GM18502 (cell line): ENCODE measurements around the gene CAMK2D.
A peak's percentile ranks its signal among the peaks of the same experiment; 100 is the strongest.

Experiments used
- ATAC-seq: cut with Tn5 transposase; IDR thresholded peaks from one replicate; pipeline ENCODE4 v1.9.1; 2021; ENCODE audit warnings: mild to moderate bottlenecking; ENCODE audit not compliant: unreplicated experiment, poor library complexity

CAMK2D gene

DNA sequence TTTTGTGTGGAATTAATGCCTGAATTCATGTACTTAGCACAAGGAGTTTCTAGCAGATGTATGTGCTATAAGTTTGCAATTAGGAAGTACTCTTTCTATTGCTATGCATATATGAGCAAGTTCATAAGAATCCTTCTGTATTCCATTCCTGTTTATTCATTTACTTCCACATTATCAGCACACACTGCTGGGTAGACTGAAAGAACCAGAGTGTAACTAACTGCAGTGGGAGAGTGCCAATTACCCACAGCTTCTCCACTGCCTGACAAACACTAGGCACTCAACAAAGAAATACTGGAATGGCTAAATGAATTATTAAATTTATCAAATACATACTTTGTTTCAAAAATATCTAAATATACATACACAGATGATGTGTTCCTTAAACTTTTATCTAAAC is 219.6 kb downstream of the CAMK2D start:
- no peak for ATAC-seq

DNA sequence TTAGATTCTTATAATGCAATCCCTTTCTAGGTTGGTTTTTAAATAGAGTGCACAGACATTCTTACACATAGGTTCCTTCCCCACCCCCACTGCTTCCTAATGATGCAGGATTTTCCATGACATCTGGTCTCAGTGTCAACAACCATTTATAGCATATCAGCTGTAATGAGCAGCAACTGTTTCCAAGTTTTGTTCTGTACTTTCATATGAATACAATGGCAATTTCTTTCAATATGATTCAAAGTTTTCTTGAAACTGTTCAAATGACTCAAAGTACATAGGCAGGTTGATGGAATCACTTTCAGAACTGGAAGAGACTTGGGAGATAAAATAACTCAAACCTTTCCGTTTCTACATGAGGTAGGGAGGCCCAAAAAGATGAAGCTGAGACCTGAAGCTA is 220.7 kb downstream of the CAMK2D start:
- ATAC-seq, result no peak

DNA sequence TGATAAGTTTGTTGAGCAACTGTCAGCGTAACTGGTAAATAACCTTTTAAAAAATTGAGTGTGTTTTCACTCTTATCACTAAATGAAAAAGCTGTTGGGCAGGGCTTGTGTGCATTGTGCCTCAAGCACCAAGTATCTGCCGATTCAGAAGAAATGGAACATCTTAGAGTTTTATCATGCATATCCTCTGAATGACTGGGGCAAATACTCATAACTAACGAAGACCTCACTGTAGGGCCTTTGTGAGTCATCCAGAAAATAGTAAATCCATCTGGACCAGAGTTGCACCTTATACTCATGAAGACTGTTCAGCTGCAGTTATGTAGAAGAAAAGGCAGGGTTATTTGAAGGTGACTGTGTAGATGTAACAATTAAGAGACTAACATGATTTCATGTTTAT is 222.1 kb downstream of the CAMK2D start:
- ATAC-seq, result peak; percentile 71

DNA sequence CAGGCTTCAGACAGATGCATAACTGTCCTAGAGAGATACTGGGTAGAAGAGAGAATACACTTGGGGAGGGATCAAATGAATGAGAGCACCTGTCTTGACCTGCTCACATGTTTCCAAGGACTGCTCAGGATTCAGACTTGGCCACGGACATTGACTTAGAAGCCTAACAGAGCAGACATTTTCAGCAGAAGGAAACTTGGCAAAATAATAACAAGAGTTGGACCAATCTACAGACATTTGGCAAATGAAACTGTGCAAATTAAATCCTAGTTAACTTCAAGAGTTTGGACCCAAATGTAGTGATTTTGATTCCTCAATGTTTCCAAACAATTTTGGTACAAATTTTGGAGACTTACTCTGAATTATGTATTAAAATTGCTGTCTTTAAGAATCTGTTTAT is 223.9 kb downstream of the CAMK2D start:
- no peak for ATAC-seq

DNA sequence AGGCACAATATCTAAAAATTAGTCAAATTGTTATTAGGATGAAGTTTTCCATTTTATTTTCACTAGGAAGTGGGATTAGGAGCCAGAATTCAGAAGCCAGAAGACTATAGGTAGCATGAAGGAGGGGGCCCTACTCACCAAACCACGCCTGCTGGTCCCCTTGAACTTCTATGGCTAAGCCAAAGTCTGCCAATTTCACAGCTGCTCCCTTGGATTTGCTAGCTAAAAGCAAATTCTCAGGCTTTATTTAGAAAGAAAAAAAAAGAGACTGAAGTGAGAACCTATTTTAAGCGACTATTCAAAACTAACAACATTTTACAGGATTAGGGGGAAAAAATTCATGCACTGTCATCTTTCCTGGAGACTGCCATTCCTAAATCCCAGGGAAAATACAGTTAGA is 224.3 kb downstream of the CAMK2D start:
- ATAC-seq, result no peak

DNA sequence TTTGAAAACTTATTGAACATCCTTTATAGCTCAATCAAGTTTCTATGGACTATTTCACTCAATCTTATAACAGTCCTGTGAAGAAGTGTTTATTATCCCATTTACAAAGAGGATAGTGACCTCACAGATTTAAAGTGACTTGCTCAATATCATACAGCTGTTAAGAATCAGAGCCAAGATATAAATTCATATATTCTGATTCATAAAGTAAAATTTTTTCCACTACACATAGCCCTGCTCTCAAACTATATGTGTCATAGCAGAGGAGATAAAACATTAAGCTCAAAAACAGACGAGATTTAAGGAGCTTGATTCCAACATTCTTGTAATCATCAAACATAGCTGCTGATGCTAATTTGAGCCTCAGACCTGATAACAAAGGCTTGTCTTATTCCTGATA is 226.8 kb downstream of the CAMK2D start:
- no peak for ATAC-seq

DNA sequence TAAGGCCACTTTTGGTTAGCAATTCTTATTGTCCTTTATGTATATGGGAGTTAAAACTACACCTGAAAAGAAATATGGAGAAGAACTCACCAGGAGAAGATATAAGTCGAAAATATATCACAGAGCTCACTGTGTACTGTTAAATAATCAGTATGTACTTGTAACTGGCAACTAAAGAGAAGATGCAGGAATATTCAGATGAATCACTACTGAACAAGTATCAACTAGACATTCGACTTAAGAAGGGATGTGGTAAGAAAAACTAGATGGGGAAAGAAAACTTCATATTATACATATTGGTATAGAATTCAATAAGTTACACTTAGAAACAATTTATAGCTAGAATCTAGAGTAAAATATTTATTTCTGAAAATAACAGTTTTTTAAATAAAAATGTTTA is 230.0 kb downstream of the CAMK2D start:
- no peak for ATAC-seq

DNA sequence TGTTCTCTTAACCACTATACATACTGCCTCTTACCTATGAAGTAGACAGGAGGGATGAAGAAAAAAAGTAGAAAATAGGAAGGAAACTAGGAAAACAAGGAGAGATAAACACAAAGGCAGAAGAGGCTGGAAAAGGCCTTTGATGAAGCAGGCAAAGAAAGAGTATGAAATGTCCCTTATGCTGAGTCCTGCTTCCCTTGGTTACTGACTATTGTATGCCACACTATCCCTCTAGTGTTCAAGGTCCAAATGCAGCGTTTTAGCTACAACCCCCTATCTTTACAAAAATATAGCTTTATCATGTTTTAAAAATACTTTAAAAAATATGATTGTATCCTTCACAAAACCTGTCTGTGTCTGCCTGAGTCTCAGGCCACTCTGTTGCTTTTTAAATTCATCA is 233.1 kb downstream of the CAMK2D start:
- no peak for ATAC-seq

DNA sequence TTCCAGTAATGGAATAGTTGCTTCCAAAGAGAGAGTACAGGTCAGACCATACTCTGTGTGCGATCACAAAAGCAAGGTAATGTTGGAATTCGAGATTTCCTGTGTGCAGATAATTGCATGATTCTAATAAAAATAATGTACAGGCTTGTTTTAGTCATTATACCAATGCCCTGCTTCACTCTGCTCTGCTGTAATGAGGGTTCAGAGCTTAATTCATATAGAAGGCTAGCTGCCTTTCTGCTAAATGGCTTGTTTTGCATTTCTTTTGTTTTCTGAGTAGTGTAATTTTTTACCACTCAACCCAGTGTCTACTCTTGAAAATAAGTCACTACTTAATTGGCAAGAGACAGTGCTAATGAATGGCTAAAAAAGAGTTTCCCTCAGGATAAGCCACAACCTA is 236.0 kb downstream of the CAMK2D start:
- no peak for ATAC-seq

DNA sequence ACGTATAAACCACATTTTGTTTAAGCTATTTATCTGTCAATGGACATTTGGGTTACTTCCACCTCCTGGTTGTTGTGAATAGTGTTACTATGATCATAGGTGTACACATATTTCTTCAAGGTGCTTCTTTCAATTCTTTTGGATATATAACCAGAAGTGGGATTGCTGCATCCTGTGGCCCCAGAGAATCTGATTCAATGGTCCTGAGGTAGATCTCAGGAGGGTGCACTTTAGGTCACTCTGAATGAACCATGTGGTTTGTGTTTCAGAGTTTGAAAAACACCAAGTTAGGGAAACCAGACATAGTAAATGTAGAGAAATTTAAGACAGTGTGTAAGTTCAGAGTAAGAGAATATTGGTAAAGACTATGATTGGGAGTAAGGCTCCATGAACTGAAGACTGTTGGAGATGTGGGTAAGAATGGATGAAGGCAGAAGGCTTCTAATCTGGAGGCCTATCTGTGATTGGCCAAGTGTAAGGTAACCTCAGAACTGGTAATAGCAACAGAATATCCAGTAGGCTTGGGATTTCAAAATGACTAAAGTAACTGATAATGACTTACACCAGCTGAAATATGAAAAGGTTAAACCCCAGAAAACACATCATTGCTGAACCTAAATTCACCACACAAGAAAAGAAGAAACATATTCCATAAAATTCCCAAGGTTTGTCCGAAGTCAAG is 236.9 kb downstream of the CAMK2D start:
- ATAC-seq, result peak; percentile 44

DNA sequence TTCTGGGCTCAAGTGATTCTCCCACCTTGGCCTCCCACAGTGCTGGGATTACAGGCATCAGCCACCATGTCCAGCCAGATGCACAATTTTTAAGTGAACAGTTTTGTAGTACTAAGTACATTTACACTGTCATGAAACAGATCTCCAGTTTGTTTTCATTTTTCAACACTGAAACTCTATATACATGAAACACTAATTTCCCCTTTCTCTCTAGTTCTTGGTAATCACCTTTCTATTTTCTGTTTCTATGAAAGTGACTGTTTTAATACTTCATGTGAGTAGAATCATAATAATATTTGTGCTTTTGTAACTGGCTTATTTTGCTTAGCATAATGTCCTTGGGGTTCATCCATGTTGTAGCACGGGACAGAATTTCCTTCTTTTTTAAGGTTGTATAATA is 237.4 kb downstream of the CAMK2D start:
- ATAC-seq, result peak; percentile 96

DNA sequence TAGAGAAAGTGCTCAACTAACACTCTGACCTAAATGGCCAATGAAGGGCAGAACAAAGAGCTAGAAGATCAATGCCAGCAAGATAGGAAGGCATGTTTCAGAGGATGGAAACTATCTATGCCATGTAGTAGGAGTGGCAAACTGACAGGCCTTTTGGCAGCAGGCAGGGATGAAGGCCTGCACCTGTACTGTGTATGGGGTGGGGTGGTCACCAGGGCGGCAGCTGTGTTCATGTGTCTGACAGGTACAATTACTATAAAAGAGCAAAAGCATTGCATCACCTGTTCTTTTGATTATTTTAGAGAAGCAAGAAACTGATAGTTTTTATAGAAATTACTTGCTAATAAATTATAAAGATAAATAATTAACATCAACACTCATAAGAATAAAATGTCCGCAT is 239.1 kb downstream of the CAMK2D start:
- no peak for ATAC-seq

DNA sequence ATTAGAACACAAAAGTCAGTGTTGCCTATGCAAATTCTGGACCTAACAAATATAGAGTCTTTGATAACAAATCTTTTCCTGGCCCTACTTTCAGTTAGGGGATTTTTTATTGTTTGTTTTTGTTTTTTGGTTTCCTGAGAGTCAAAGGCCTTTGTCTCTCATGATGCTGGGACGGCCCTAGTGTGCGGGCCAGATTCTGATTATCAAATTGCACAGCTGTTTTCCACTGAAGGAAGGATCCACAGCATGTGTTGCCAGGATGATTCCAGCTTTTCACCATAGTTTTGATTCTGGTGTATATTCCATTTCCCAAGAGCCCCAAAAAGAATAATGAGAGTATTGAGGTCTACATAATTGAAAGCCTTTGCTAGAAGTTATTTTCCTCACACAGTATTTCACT is 248.2 kb downstream of the CAMK2D start:
- no peak for ATAC-seq

DNA sequence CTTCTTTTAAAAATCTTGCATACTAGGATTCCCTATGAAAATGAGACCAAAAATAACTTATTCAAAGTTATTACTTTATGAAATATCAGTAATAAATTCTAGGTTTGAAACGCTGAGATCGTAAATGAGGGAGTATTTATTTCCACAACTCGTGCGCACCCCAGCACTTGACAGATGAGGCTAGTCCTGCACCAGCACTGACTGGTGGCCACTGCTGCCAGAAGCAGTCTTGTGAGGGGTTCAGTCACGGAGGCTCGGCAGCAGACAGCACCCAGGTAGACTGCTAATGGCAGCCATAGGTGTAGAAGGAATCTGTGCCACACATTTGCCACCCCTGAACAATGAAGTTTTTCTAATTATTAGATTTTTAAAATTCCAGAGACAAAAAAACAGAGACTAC is 248.7 kb downstream of the CAMK2D start:
- ATAC-seq, result no peak

DNA sequence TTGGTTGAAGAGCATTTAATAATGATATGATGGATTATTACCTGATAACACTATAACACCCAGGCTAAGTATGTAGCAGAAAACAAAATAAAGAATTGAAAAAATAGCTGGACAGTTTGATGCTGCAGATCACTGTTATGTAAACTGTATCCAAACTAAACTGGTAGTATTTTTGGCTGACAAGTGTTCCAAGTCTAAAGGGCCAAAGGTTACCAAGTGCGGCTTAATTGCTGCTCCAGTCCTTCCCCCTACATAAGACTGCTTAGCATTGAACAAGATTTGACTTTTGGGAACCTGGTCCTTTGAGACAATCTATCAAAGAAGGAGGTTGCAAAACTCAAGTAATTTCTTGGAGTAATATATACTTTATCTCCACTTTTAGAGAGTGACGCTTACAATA is 249.6 kb downstream of the CAMK2D start:
- no peak for ATAC-seq

DNA sequence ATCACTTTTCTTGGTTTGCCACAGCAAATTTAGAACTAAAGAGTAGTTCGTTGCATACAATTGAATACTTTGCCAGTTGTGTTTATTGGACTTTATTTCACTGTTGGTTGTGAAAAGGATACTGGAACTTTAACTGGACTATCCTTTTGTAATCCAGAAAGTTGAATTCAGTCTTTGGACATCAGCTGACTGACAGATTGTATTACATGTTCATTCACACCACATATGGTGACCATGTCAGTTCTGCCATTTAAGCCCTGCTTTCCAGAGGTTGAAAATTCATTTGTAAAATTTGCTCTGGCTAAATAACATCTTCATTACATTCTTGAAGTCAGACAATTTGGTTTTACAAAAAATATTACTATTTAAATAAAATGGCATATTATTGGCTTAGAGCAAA is 251.7 kb downstream of the CAMK2D start:
- ATAC-seq, result no peak

DNA sequence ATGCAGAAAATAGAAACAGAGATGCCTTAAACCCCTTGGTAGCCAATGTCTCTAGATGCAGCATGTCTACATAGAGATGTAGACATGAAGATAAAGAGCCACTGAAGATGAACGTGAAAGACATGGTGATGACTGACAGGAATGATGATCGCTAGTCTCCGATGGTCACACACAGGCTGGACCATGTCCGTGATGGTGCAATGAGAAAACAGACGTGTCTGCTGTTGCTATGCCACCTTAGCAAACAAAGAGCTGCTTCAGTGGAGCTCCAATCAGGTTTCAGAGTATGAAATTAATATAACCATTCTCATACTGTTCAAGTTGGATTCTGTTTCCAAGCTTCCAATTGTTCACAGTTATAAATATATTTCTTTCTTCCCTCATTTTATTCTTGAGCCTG is 256.5 kb downstream of the CAMK2D start:
- no peak for ATAC-seq

DNA sequence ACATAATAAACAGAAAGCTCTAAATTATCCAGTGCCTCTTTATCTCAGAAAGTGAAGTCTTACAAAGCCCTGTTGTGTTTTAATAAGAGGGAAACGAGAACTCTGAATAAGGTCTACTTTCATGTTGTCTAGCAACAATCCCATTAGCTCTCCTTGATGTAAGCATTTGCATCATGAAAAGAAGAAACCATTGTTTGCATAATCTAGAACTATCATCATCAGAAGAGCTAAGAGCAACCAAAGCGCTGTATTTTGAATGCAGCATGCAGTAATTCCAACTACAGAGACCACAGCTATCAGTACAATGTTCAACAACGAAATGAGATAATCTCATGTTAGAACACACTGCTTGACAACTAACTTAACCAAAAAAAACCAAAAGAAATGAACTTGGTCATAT is 257.1 kb downstream of the CAMK2D start:
- no peak for ATAC-seq

DNA sequence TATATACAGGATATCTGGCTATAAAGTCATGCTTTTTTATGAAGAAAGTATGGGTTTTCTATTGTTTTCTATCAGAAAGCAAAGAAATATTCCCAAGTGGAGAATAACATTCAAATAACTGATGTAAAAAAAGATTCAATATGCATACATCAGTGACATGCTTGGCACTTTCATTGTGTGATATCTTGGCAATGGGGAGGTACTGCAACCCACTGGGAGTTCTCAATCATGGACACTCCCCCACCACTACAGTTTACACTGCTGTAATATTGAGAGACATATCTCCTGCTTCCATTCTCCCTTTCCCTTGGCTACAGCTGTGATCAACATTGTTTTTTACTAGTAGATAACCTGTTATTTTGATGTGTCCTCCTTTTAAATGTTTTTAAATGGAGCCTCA is 257.8 kb downstream of the CAMK2D start:
- no peak for ATAC-seq

DNA sequence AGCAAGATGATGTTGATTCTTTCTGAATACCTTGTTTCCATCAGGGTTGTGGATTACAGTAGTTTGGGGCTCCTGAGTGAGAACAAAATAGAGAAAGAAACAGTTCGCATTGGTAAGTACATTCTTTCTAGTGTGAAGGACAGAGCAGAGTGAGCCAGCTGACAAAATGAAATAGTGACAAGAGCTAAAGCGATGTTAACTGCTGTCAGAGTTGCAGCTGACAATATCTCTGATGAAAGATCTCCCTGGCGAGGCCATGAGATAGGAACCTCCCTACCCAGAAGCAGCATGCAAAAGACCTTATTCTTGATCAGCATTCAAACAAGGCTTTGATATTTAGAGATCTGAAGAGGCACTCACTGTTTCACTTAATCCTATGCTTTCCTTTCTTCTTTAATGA is 258.6 kb downstream of the CAMK2D start:
- no peak for ATAC-seq

DNA sequence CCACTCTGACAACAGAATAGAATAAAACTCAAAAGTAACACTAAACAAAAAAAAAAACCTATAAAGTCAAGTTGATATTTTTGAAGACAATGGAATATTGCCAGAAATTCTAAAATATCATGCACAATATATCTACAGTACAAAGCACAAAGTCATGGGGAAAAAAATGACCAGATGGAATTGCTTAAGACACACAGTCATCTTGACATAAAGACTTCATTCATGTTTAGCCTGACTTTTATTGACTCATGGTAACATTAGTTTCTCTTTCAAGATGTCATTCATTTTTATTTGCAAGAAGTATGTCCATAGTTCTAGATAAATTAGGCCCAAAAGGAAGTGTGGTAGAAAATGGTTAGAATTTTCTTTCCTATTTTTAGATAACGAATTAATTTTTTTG is 259.1 kb downstream of the CAMK2D start:
- ATAC-seq, result no peak

DNA sequence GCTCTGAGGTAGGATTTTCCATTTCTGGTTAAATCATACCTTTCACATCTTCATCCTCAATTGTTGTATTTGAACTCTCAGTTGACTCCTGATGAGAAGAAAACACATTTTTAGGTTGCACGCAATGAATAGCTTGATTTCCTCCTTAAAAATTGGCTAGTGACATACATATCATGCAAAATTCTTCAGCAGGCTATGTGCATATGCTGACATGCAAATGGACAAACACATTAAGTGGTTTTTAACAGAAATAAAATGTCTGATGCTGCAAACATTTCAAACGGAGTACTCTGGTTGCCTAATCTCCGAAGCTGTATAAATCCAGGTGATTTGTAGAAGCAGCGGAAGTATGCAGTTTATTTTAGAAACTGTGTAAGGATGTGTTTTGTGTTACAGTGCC is 261.1 kb downstream of the CAMK2D start:
- ATAC-seq, result no peak

DNA sequence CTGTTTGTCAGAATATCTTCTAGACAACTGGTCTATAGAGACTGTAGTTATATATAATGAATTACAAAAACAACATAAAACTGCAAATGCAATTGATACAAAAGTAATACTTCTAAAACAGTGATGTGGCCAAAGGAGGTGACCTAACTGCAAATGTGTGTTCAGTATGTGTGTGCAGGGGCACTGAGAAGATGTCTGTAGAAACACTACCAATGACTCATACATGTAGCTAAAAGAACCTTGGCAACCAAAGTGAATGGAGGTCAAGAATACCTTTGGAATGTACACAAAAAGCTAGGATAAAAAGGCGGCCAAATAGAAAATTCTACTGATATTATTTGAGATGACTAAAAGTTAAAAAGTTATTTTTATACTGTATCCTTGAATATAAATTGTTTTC is 261.8 kb downstream of the CAMK2D start:
- ATAC-seq, result no peak
